Islet precursor cell (in vitro differentiated cells): ENCODE data around the gene C20orf202.
A peak's percentile ranks its signal among the peaks of the same experiment; 100 is the strongest.

Experiments used
- DNase-seq: peaks from one replicate; pipeline ENCODE4 v3.0.0-alpha.2; 2018

C20orf202 gene

GRCh38 chr20:1184638-1185315, 18.5 kb upstream of the C20orf202 start, which contains the start of gene TMEM74B:
TMEM74B (minus strand) TSS chr20:1184981; CDS start chr20:1183801, 1,180 bp downstream.
- no peak for DNase-seq

GRCh38 chr20:1185316-1185741, 17.9 kb upstream of the C20orf202 start:
- no peak for DNase-seq

- DNase-seq, result peak; percentile 77
These were observed 17.4 kb upstream of the C20orf202 start for GRCh38 chr20:1185790-1186334.

GRCh38 chr20:1186367-1186991, 16.8 kb upstream of the C20orf202 start:
- no peak for DNase-seq

DNA sequence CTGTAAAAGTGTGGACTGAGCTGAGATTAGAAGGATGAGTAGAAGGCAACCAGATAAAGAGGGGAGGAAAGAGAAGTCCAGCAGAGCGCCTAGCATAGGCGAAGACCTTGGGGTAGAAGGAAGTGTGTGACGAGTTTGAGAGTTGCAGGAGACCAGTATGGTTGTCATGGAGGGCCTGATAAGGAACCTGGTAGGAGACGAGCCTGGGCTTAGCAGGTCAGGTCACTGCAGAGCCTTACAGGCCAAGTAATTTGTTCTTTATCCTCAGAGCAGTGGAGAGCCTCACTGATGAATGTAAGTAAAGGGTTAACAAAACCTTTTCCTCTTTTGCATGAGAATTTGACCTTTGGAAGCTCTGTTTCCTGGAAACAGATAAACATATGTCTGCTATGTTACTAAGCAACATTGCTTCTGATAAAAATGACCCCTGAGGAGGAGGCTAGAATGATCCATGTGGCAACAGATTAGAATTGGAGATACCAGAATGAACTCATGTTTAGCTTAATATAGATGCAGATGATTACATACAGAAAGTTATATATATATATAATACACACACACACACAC, 15.6 kb upstream of the C20orf202 start:
- DNase-seq, result no peak

- no peak for DNase-seq
These were observed 14.9 kb upstream of the C20orf202 start for GRCh38 chr20:1188347-1188746.

GRCh38 chr20:1189827-1190226, 13.4 kb upstream of the C20orf202 start:
- DNase-seq, result no peak

DNA sequence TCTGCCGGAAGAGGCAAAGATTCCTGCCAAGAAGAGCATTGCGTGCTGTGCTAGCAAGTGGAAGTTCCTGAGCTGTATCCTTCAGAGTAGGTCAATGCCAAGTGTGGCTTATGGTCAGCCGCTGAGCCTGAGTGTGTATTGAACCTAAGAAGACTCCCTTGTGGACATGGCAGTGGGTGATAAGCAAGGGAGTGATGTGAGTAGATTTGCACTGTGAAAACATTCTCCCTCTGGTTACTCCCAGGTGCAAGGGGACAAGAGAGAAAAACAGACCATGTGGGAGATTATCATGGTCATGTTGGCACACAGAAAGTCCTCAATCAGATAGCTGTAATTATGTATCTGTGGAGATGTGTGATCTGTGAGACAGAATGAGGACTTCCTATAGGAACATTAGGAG, 12.4 kb upstream of the C20orf202 start:
- DNase-seq, result no peak

- DNase-seq, result no peak
These were observed 12.0 kb upstream of the C20orf202 start for GRCh38 chr20:1191299-1191698.

DNA sequence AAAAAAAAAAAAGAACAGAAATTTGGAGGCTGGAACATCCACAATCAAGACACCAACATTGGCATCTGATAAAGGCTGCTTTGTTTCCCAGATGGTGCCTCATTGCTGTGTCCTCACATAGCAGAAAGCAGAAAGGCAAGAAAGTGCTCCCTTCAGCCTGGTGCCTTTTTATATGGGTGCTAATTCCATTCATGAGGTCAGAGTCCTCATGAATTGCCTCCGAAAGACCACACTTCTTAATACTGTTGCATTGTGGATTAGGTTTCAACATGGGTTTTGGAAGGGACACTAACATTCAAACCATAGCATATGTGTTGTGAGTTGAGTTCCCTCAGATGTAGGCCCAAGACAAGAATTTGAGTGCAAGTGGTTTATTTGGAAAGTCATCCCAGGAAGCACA, 8.0 kb upstream of the C20orf202 start:
- DNase-seq, result no peak

DNA sequence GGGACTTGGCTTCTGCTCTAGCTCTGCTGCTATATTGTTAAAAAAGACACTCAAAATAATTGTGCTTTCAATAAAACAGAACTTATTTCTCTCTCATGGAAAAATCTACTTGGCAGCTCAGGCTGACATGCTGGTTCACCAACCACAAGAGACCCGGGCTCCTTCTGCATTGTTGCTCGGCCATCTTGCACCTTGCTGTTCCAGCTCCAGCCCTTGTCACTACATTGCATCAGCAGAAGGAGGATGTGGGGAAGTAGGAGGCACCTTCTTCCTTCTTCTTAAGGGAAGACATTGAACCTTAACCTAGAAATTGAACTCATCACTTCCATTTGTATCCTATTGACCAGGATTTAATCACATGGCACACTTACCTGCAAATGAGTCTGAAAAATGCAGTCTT, 6.6 kb upstream of the C20orf202 start:
- DNase-seq, result no peak

GRCh38 chr20:1197801-1198200, 5.5 kb upstream of the C20orf202 start:
- no peak for DNase-seq

- no peak for DNase-seq
These were observed 4.5 kb upstream of the C20orf202 start for GRCh38 chr20:1198751-1199150.

DNA sequence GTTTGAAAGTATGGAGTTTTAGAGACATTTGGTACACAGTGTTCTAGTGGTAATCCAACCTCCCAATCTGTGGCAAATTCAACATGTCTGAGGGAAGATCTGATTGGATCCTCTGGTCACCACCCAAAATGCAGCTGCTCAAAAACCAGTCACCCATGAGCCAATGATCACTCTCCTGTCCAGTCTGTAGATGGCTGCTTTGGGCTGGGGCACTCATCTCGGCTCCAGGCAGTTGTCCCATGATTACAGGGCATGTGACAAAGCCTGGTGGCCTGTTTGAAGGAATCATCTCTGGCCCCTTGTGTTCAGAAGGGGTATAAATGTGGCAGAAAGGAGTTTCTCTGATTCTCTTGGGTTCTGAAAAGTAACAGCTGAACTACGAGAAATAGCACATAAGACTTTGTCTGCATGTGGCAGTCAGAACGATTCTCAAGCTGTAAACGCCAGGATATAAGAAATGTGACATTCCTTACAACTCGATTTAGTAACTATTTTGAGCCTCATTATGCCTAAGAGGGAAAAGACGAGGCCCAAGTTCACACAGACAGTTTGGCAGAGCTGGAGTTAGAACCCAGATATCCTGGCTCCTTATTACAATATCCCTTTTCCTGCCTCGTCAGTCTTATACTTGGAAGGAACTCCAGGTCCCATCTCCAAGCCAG, 3.9 kb upstream of the C20orf202 start:
- DNase-seq, result no peak

DNA sequence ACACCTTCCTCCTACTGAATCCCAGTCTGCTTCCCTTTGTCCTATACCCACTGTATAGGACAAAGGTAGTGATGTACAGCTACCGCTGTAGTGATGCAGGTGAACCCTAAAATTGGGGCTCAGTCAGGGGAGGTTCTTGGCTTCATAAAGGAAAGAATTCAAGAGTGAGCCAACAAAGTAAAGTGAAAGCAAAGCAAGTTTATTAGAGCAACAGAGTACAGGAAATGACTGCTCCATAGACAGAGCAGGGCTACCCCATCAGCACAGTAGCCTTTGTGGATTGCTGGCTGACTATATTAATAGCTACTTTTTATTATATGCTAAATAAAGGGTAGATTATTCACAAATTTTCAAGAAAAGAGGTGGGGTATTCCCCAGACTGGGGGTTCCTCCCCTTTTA, 3.3 kb upstream of the C20orf202 start:
- no peak for DNase-seq

GRCh38 chr20:1203630-1204029, 376 bp downstream of the C20orf202 start:
- DNase-seq, result peak; percentile 35

DNA sequence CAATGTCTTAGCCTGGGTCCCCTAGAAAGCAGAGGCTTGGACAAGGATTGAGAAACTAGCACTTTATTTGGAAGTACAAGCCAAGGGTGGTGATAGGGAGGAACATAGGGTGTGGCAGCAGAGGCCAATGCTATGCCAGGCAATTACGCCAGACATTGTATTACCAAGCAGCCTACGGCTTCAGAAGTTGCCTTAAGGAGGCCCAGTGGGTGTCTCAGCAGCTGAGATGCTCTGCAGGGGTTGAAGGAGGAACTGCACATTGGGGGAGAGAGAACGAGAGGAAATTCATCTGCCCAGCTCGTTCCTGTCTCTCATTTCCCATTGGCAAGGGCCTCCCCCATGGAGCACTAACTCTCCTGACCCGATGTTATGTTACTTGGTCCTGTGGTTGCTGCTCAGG, 859 bp downstream of the C20orf202 start:
- DNase-seq, result peak; percentile 29

GRCh38 chr20:1204576-1204975, 1.3 kb downstream of the C20orf202 start:
- DNase-seq, result no peak

GRCh38 chr20:1205802-1206201, 2.5 kb downstream of the C20orf202 start:
- no peak for DNase-seq

GRCh38 chr20:1206366-1207148, 3.3 kb downstream of the C20orf202 start:
- DNase-seq, result no peak

DNA sequence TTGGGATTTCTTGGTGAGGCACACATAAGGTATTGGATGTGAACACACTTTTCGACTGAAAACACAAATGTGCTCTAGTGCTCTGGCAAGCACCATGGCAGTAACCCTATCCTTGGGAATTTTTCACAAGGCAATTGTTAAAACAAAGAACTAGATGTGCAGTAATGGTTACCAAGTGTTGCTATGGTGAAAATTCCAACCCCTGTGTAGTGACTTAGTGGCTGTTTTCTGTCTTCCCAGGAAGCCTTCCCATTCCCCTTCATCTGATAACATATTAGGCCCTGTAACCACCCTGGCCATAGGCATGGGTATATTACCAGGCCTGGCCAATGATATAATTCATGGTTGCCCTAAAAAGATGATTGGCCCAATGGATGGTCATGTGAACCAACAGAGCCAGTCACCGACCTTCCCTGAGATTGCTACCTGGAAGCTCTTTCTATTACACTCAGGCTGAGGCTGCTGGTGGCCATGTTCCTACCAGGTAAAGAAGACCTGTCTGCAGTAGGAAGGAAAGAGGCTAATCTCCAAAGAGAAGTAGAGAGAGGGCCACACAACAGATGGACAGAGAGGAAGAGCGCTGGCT, 4.1 kb downstream of the C20orf202 start:
- DNase-seq, result no peak
